NCI-H1694 (cell line): ENCODE results near the gene DUSP7.

Experiments
- DNase-seq: peaks from one replicate; lab custom pipeline; 2025; lab: John Stamatoyannopoulos, UW

DUSP7 gene

DNA sequence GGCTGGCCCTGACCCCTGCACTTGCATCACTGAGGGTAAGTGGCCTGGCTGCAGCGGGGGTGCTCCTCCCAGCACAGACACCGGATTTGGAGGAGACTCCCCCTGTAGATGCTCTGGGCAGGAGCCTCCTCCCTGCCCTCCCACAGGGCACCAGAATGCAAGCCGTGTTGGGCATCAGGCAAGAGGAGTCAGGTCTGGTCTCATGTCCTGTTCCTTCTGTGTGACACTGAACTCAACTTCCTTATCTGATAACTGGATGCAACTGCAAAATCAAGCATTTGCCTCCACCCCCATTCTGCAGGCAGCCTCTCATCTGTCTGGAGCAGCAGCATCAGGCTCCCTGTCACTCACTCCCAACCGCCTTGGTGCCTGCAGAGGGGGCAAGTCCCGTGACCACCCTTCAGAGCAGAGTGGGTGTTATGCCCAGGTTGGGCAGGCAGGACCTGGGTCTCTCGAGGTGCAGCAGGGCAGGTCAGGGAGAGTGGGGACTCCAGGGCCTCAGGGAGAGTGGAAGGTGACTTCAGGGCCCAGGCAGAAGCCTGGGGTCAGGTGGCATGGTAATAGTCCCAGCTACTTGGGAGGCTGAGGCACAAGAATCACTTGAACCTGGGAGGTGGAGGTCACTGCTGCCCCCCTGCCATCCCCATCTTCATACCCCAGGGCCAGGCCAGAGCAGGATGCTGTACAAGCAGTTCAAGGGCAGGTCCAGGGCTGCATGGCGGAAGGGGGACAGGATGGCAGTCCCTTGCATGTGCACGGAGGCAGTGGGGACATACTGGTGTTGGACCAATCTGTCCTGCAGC, 50.2 kb downstream of the DUSP7 start:
- no peak for DNase-seq

- no peak for DNase-seq
Observed at GRCh38 chr3:52005571-52005986, 50.8 kb downstream of the DUSP7 start.

DNA sequence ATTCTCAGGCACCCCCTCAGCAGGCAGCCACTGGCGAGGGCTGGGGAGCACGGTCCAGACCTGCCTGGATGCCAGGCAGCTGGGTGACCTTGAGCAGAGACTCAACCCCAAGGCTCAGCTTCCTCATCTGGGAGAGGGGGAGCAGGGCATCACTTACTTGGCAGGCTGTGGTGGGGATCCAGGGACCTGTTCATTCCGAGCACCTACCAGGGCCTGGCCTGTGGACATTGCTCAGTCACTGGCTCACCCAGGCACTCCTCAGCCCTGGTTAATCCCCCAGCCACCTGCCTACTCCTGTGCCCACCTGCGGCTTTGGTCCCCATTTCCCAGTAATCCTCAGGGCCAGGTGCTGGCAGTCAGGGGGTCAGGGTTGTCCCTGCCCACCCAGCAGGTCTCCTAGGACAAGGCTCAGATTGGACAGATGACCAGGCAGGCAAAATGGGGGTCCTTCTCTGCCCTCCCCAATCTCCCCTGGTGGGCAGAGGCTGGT, 51.4 kb downstream of the DUSP7 start:
- no peak for DNase-seq

GRCh38 chr3:52004163-52004787, 52.1 kb downstream of the DUSP7 start:
- peak; percentile 16 for DNase-seq

DNA sequence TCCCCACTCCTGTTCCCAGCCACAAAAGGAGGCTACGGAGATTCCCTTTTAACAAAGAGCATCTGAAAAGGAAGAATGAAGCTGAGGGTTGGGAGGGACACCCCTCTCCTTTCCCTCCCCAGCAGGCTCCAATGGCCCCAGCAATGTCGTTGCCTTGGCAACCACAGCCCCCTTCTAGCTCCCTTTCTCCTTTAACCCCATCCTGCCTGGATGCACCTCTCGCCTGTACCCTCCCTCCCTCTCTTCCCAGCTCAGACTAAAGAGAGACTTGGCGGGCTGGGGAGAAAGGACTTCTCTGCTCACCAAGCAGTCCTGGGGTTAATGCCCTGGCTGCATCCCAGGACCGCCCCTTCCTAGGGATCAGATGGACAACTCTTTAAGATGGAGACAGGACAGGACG, 53.6 kb downstream of the DUSP7 start:
- DNase-seq, result no peak

- peak; percentile 17 for DNase-seq
Observed at GRCh38 chr3:52001443-52001974, 54.9 kb downstream of the DUSP7 start.

GRCh38 chr3:51999846-52000245, 56.5 kb downstream of the DUSP7 start:
- DNase-seq, result no peak
